HG03354 (cell line): ENCODE results near the gene ANKS1B.
"Not testable (repeated sequence)": the region's sequence is repeated elsewhere in the genome, so short reads cannot be mapped to it uniquely, and the experiment has no call there.

Experiments
- ATAC-seq: cut with Tn5 transposase; IDR thresholded peaks from one replicate; pipeline ENCODE4 v1.9.1; 2021; ENCODE audit warnings: mild to moderate bottlenecking; ENCODE audit not compliant: unreplicated experiment, poor library complexity, severe bottlenecking

ANKS1B gene

DNA sequence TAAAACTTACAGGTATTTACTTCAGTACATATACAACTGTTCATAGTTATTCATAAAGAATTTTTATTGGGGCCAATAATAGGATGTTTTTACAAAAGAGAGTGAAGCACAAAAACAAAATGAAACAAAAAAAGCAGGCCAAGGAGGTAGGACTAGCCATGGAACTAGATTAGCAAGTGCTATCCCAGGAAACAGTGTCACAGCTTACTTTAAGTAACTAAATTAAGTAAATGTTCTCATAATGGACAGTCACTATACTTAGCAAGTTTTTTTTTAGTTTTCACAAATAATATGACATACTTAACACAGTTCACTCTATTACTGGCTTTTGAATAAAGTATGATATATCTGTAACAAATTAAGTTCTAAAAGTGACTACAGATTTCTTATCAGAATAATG, 213.1 kb downstream of the ANKS1B start:
- ATAC-seq: no peak

DNA sequence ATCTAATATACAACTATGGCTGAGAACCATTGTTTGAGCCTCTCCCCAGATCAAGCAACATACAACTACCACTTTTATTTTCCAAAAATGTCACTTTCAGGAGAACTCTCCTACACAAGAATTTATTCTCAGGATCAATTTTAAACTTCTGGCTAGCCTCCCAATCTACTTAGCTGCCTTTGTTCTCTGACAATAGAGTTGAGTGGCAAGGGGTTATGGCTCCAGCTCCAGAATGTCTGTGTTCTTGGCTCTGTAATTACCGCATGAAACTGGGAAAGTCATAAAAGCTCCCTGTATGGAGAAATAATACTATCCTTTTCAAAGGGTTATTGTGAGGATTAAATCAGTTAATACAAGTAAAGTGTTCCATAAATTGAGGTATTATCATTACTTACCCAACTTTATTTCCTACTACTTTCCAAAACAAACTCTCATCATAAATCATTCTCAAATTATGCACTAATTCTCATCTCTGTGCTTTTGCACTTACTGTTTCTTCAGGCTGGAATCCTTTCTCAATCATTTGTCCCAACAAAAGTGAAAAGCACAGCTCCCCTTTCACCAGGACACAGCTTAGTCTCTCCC, 215.2 kb downstream of the ANKS1B start:
- ATAC-seq: no peak

DNA sequence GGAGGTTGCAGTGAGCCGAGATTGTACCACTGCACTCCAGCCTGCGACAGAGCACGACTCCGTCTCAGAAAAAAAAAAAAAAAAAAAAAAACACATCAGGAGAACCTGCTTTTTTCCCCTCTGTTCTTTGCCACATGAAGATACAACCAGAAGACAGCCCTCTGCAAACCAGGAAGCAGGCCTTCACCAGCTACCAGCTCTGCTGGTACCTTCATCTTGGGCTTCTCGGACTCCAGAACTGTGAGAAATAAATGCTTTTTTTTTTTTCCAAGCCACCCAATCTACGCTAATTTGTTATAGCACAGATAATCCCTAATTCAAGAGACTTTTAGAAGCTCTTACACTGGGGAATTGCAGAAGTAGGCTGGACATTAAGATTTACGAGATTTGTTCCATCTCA, 216.0 kb downstream of the ANKS1B start:
- no peak for ATAC-seq

DNA sequence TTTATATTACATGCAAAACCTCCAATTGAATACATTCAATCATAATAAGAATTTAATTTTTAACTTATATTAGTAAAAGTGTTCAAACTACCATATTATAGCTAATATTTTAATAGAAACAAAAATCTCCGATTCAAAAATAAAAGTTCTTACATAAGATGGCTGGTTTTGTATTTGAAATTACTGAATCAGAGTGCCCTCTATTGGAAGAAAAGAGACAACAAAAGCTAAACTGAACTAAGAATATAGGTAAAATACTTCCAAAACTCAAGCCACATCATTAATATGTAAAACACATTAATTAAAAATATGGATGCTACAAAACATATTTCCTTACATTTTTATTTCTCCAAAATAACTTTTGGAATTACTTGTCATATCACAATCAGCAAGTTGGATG, 216.9 kb downstream of the ANKS1B start:
- no peak for ATAC-seq

DNA sequence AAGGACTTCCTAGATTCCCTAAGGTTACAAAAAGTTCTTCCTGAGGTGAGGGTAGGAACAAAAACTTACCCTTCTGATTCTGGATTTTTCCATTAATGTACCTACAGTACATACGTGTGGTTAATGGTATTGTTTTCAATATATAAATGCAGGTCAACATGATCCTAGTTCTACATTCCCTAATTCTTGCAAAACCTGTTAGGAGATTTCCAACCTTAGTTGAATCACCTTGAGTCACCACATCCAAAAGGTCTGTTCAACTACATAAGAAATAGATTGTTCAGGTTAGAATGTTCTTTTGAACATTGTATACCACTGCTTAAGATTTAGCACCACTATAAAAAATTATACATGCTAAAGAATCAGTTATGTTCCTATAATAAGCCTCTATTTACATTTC, 218.3 kb downstream of the ANKS1B start:
- no peak for ATAC-seq

DNA sequence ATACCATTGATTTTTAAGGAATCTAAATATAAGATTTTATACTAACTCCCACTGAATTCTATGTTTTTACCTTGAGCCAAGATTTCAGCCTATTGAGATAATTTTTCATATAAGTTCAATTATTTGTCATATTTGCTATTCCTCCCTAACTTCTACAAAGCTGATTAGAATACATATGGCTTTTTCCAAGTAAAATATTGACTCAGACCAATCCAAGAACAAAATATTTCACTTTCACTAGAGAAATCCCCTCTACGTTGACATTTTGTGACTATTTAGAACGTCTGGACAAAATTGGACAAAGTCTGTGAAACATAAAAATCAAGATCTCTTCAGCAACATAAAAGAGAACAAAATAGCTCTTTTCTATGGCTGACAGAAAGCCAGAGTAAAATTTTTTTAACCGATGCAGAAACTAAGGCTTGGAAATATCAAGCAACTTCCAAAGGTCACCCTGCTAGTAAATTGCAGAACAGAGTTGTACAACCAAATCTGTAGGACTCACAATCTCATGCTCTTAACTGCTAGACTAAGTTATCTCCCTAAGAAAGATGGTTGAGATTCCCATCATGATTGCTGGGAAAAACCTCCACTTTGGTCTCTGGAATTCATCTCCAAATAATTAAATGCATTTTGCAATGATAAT, 219.1 kb downstream of the ANKS1B start:
- no peak for ATAC-seq

DNA sequence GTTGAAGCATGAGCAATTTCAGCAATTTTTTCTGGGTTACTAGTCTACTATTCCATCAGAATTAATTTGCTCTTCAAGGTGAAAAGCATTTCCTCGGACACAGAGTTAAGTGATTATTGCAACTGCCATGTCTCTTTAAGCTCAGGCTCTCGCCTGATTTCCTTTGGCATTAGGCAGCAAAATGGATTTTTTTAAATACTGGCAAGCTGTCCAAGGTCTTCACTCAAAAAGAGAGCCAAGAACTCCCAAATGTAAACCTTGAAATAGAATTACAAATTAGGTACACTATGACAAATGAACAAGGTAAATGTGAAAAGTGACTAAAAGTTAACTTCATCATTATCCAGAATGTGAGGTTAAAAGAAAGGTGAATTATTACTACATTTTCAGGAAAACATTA, 225.3 kb downstream of the ANKS1B start:
- no peak for ATAC-seq

DNA sequence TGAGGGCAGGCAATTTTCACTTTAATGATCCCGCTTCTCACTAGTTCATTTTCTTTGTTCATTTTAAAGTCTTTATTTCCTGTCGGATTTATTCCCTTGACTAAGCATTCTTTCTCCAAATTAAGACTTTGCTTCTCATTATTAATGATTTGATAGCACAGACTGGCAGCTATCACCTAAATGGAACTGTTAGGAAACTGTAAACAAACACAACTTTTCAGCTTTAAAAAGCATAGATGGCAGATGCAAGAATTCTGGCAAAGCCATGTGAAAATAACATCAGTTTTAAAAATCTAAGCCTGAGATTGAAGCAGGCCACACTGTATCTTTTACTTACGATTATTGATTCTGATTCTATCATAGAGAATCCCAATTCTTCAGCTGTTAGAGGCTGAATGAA, 225.7 kb downstream of the ANKS1B start:
- ATAC-seq: no peak

DNA sequence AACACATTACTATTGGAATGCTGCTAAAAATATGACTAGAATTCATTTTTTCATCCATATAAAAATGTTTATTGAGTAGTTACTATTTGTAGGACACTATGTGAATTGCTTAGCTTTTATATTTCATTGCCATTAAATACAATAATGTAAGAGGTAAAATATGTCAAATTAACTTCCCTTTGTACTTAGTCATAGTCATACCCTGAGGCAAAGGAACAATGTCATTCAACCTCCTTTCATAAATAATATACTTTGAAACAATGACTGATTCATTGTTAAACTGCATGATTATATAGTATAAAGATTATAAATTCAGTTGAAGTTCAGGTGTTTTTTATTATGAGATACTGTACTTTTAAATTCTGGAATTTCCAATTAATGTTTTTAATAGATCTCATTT, 232.0 kb downstream of the ANKS1B start:
- no peak for ATAC-seq

DNA sequence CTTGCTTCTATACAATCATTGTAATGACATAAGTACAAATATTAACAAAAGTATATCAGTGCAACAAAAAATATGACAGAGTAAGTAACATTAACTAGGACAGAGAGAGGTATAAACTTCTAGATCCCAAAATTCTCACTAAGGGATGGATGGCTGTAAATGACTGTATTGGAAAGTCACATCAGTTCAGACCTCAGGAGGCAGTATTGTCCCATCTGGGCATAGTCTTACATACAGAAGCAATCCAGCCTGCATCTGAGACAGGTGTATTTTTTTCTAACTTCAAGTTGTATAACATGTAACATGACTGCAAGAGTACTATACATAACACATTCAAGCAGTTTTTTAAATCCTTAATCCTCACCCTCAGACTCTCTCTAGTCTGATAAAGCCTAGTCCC, 238.2 kb downstream of the ANKS1B start:
- ATAC-seq: no peak

DNA sequence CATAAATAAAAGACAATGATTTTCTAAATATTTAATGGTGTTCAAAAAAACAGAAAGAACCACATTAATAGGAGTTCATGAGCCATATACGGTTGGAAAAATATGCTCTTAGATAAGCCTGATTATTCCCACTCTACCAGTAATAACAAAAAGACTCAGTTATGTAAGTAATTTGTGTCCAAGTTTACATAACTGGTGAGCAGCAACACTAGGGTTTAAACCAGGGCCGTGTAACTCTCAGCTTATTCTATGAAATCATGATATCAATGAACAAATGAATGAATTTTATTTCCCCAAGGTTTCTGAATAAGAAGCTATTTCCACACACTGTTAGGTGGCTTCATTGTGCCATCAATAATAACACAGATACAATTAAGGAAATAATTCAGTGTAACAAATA, 238.8 kb downstream of the ANKS1B start:
- ATAC-seq: no peak

DNA sequence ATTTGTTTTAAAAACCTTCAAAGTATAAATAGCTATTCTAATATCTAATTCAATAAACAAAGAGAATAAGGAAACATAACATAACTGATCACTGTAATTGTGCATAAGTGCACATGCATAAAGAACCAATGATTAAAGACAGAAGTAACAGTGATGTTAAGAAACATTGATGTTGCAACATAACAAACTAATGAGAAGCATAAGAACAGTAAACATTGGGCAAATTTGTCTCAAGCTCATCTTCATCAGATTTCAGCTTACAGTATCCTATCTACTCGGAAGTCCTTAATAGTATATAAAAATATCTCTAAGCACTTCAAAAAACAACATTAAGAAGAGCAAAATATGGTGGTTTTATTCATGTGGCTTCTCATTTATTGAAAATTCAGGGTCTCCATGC, 239.6 kb downstream of the ANKS1B start:
- no peak for ATAC-seq

DNA sequence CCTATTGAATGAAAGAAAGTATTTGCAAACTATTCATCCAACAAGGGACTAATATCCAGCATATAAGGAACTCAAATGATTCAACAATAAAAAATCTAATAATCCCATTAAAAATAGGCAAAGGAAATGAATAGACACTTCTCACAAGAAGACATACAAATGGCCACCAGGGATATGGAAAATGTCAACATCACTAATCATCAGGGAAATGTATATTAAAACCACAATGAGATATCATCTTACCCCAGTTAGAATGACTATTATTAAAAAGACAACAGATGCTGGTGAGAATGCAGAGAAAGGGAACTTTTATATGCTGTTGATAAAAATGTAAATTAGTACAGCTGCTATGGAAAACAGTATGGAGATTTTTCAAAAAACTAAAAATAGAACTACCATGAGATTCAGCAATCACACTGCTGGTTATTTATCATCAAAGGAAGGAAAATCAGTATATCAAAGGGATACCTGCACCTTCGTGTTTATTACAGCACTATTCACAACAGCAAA, 247.9 kb downstream of the ANKS1B start:
- ATAC-seq: no peak

DNA sequence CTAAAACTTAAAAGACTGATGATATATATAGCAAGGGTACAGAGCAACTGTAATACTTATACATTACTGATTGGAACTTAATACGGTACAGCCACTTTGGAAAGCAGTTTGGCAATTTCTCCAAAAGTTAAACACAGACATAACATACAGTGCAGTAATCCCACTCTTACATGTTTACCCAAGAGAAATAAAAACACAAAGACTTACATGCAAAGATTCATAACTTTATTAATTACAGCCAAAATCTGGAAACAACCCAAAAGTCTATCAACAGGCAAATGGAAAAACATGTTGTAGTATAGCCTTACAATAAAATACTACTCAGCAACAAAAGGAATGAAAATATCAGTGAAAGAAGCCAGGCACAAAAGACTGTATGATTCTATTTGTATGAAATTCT, 252.6 kb downstream of the ANKS1B start:
- ATAC-seq: no peak

DNA sequence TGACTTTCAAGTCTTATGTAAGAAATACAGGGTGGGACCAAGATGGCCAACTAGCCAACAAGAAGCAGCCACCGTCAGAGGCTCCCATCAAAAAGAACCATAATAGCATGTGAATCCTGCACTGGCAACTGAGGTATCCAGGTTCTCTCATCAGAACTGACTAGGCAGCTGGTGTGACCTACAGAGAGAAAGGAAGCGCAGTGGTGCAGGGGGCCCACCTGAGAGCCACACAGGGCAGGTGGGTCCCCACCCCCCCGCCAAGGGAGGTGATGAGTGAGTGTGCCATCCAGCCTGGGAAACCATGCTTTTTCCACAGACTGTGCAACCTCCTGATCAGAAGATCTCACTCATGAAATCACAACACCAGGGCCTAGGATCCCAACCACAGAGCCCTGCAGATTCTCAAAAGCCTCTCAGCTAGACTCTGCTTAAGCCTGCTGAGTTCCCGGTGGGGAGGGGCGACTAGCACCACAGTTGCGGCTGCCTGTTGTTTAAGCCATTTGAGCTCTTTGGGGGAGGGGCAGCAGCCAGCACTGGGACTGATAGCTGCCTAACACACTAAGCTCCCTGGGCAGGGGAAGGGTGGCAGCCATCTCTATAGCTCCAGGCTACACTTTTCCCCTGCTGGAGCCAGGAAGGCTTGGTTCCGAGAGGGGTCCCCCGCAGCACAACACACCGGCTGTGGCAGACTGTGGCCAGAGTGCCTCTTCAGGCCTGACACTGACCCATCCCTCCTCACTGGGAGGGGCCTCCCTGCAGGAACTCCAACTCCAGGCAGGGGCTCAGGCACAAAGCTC, 261.8 kb downstream of the ANKS1B start:
- ATAC-seq: no peak

DNA sequence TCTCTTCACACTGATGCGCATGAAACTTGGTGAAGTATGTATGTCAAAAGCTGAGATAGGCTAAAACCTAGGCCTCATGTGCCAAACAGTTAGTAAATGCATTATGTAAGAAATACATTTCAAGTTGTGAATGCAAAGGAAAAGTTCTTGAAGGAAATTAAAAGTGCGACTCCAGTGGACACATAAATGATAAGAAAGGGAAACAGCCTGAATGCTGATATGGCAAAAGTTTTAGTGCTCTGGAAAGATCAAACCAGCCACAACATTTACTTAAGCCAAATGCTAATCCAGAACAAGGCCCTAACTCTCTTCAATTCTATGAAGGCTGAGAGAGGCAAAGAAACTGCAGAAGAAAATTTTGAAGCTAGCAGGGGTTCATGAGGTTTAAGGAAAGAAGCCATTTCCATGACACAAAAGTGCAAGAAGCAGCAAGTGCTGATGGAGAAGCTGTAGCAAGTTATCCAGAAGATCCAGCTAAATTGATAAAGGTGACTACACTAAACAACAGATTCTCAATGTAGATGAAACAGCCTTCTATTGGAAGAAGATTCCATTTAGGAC, 262.9 kb downstream of the ANKS1B start:
- ATAC-seq: no peak

DNA sequence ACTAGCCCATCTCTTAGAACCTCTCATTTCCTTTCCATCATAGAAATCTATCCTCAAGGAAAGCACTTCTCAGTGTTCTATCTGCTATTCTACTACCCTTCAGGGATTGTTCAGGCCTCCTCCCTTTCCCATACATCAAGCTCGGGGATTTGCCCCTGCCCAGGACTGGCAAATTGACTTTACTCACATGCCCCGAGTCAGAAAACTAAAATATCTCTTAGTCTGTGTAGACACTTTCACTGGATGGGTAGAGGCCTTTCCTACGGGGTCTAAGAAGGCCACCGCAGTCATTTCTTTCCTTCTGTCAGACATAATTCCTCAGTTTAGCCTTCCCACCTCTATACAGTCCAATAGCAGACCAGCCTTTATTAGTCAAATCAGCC, 264.7 kb downstream of the ANKS1B start:
- ATAC-seq: not testable (repeated sequence)

DNA sequence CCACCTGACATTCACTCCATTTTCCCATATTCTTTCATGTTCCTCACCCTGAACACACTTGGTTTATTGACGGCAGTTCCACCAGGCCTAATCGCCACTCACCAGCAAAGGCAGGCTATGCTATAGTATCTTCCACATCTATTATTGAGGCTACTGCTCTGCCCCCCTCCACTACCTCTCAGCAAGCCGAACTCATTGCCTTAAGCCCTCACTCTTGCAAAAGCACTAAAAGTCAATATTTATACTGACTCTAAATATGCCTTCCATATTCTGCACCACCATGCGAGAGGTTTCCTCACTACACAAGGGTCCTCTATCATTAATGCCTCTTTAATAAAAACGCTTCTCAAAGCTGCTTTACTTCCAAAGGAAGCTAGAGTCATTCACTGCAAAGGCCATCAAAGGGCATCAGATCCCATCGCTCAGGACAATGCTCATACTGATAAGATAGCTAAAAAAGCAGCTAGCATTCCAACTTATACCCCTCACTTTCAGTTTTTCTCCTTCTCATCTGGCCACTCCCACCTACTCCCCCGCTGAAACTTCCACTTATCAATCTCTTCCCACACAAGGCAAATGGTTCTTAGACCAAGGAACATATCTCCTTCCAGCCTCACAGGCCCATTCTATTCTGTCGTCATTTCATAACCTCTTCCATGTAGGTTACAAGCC, 265.2 kb downstream of the ANKS1B start:
- ATAC-seq: not testable (repeated sequence)

DNA sequence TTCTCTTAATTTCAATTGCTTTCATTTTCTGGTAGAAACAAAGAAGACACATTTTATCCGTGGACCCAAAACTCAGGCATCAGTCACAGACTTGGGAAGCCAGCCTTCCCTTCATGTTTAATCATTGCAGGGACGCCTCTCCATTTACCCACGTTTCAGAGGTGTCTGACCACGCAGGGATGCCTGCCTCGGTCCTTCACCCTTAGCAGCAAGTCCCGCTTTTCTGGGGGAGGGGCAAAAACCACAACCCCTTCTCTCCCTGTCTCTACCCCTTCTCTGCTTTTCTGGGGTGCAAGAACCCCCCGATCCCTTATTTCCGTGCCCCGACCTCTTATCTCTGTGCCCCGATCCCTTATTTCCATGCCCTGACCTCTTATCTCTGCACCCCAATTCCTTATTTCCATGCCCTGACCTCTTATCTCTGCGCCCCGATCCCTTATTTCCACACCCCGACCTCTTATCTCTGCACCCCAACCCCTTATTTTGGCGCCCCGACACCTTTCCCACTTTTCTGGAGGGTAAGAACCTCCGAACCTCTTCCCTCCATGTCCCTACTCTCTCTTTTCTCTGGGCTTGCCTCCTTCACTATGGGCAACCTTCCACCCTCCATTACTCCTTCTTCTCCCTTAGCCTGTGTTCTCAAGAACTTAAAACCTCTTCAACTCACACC, 268.8 kb downstream of the ANKS1B start:
- ATAC-seq: not testable (repeated sequence)

DNA sequence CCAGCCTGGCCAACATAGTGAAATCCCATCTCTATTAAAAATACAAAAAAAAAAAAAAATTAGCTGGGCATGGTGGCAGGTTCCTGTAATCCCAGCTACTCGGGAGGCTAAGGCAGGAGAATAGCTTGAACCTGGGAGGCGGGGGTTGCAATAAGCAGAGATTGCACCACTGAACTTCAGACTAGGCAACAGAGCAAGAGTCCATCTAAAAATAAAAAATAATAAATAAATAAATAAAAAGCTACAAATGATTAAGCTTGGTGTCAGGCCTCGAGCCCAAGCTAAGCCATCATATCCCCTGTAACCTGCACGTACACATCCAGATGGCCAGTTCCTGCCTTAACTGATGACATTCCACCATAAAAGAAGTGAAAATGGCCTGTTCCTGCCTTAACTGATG, 269.8 kb downstream of the ANKS1B start:
- ATAC-seq: not testable (repeated sequence)
